ENCODE results near the gene EIF4G2.
A peak's percentile ranks its signal among the peaks of the same experiment; 100 is the strongest.
"Not testable (repeated sequence)": the region's sequence is repeated elsewhere in the genome, so short reads cannot be mapped to it uniquely, and the experiment has no call there.

The EIF4G2 gene

GRCh38 chr11:10808553-10809372 is at the start of gene EIF4G2:
EIF4G2 (minus strand) TSS chr11:10808926.
- peak; percentile 93 for DNase-seq (ENCODE audit: low read depth)

- peak; percentile 84 for DNase-seq (ENCODE audit: low read depth)
Observed at GRCh38 chr11:10857709-10858438, 49.1 kb upstream of the EIF4G2 start, which contains the start of gene ZBED5. ZBED5 (minus strand) TSS chr11:10858053; CDS start chr11:10854945, 3,108 bp downstream.

DNA sequence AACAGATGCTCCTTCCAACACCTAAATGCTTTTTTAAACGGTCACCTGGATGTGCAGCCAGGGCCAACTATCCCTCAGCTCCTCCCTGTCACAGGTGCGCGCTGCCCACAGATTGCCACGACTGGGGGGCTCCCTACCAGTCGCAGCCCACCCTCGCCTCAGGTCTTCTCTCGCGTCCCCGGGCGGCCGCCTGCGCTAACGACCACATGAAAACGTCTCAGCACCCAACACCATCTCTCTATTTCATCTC is 48.7 kb upstream of the EIF4G2 start:
- DNase-seq (ENCODE audit: low read depth) = no peak

- DNase-seq (ENCODE audit: low read depth) = no peak
Observed at GRCh38 chr11:10856689-10857458, 48.1 kb upstream of the EIF4G2 start.

DNA sequence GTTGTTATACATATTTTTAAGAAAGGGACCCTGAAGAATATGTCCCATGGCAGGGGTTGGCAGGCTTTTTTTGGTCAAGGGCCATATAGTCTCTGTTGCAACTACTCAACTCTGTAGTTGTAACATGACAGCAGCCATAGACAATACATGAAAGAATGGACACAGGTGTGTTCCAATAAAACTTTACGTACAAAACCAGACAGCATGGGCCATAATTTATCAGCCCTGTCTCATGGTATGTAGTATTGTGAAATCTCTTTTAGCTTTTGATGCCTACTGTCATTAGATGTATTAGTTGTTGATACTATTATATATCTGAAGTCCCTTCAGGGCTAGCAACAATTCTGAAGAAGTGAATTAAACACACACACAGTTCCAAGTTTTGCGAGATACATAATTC is 46.6 kb upstream of the EIF4G2 start:
- no peak for DNase-seq (ENCODE audit: low read depth)

- no peak for DNase-seq (ENCODE audit: low read depth)
Observed at GRCh38 chr11:10847960-10848860, 39.5 kb upstream of the EIF4G2 start.

- no peak for DNase-seq (ENCODE audit: low read depth)
Observed at GRCh38 chr11:10846660-10847059, 37.9 kb upstream of the EIF4G2 start.

DNA sequence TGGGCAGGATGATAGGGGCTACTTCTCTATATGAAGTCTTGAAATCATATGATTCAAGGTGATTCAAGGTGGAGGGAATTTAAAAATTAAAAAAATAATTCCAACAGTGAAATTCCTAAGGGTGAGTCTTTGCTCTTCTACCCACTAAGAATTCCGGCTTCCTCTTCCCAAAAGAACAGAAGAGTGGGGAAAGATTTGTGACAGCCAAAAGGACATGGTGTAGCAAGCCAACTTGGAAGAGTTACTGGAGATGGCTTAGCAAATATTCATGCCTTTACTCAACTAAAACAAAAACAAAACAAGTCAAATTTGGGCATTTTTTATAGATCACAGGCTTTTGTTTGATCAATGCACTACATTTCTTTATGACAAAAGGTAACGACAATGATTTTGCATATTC is 36.9 kb upstream of the EIF4G2 start:
- no peak for DNase-seq (ENCODE audit: low read depth)

- no peak for DNase-seq (ENCODE audit: low read depth)
Observed at GRCh38 chr11:10844796-10845195, 36.1 kb upstream of the EIF4G2 start.

GRCh38 chr11:10844356-10844755 is 35.6 kb upstream of the EIF4G2 start:
- no peak for DNase-seq (ENCODE audit: low read depth)

GRCh38 chr11:10838881-10839280 is 30.2 kb upstream of the EIF4G2 start:
- no peak for DNase-seq (ENCODE audit: low read depth)

- no peak for DNase-seq (ENCODE audit: low read depth)
Observed at GRCh38 chr11:10838083-10838482, 29.4 kb upstream of the EIF4G2 start.

GRCh38 chr11:10836884-10837283 is 28.2 kb upstream of the EIF4G2 start:
- DNase-seq (ENCODE audit: low read depth) = not testable (repeated sequence)

DNA sequence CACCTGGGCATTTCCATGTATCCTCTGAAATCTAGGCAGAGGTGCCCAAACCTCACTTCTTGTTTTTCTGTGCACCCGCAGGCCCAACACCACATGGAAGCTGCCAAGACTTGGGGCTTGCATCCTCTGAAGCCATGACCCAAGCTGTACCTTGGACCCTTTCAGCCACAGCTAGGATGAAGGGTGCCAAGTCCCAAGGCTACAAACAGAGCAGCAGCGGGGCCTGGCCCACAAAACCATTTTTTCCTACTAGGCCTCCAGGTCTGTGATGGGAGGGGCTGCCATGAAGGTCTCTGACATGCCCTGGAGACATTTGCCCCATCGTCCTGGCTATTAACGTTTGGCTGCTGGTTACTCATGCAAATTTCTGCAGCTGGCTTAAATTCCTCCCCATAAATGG is 20.4 kb upstream of the EIF4G2 start:
- DNase-seq (ENCODE audit: low read depth) = no peak

DNA sequence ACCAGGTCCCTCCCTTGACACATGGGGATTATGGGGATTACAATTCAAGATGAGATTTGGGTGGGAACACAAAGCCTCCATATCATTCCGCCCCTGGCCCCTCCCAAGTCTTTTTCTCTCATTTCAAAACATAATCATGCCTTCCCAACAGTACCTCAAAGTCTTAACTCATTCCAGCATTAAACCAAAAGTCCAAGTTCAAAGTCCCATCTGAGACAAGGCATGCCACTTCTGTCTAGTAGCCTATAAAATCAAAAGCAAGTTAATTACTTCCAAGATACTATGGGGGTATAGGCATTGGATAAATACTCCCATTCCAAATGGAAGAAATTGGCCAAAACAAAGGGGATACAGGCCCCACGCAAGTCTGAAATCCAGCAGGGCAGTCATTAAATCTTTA is 19.7 kb upstream of the EIF4G2 start:
- DNase-seq (ENCODE audit: low read depth) = no peak

GRCh38 chr11:10824888-10825287 is 16.2 kb upstream of the EIF4G2 start:
- DNase-seq (ENCODE audit: low read depth) = no peak

DNA sequence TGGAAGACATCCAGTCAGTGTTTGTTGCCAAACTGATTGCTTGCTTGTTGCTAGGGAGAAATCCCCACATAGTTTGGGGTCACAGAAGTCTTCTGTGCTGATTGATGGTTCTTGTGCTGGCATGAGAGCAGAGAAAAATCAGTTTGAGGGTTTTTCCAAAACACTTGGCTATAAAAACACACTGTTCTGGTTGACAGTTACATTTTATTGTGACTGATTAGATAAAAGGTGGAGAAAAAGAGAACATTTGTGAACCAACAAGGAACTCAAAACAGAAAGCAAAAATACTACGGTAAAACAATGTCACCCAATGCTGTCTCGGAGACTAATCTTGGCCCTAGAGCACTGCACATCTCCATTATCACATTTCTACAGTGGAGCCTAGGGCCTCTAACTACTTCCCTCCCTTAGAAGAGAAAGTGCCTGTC is 14.4 kb upstream of the EIF4G2 start:
- no peak for DNase-seq (ENCODE audit: low read depth)

- not testable (repeated sequence) for DNase-seq (ENCODE audit: low read depth)
Observed at GRCh38 chr11:10822491-10822890, 13.8 kb upstream of the EIF4G2 start.

GRCh38 chr11:10818594-10818993 is 9.9 kb upstream of the EIF4G2 start:
- no peak for DNase-seq (ENCODE audit: low read depth)

- DNase-seq (ENCODE audit: low read depth) = no peak
Observed at GRCh38 chr11:10813945-10814344, 5.2 kb upstream of the EIF4G2 start.

GRCh38 chr11:10809373-10810160 is 841 bp upstream of the EIF4G2 start:
- peak; percentile 9 for DNase-seq (ENCODE audit: low read depth)

All from stimulated activated CD8-positive, alpha-beta memory T cell treated with anti-CD3 and anti-CD28 coated beads, Interleukin-7, amount 100 ng/mL, for 24 hours (primary cell).